Measurements from ENCODE around the gene FILIP1L. TPM values are rescaled to one million over a fixed set of nuclear protein-coding genes. Genes with fewer than 3 reads are reported as not detected.

FILIP1L gene
- total and polyA plus RNA-seq, 2 of the 13 experiments (the other 11 are each of a cell fraction or from before 2014, with no cell fraction given) = 8.1 to 187 TPM

DNA sequence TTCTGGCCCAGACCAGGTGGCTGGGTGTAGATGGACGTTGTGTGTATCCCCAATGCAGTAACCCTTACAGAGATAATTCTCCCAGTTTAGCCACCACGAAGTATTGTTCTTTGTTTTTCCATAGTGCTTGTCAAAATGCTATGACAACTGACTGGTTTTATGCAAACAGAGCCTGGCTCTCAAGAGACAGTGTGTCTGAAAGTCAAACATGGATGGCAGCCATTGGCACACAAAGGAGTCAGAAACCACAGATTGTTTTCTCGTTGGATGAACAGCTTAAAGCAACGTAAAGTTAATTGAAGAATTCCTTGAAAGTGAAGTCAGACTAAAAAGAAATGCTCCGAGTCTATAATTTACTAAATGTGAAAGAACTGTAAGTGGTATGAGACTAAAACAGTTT lies 91.2 kb downstream of the FILIP1L start:
- Histone ChIP-seq H2AFZ (ENCODE audit: low read length) (peak overlapping the region; percentile 8), H3K4me2 (ENCODE audit: low read depth, low read length) (peak overlapping the region; percentile 28; the same call in 1 of the 2 replicates), H3K9me3 (ENCODE audit: low read length) (no peaks in the 10 kb centered on the region), H3K79me2 (ENCODE audit: insufficient read depth, low read length) (no peaks in the 10 kb centered on the region), H3K4me3 (replicated peaks in 1 of 3; ENCODE audit: insufficient read depth in 1 of 3, low read depth in 2 of 3, low read length in 3 of 3) (no peak overlapping the region), H3K4me1 (ENCODE audit: insufficient read depth, low read length) (peaks cover 34% of the 10 kb centered on the region), H3K27me3 (ENCODE audit: control insufficient read depth in 1 of 2, insufficient read depth in 2 of 2, low read length in 2 of 2) (no peaks in the 10 kb centered on the region), H3K36me3 (replicated peaks in 1 of 2; ENCODE audit: control insufficient read depth in 1 of 2, insufficient read depth in 2 of 2, low read length in 2 of 2) (no peaks in the 10 kb centered on the region; a peak in 1 of 5 replicates), H4K20me1 (ENCODE audit: insufficient read depth, low read length) (no peaks in the 10 kb centered on the region), H3K27ac (ENCODE audit: extremely low read length, insufficient read depth, low read length) (peak overlapping the region; percentile 64), H3K9ac (ENCODE audit: insufficient read depth, low read depth, low read length) (peak overlapping the region; percentile 15)
- peak; percentile 93 for ATAC-seq
- POLR2A ChIA-PET = interaction anchor here (1.0 to 1.3 kb wide), 2 partner anchors 19 to 53 kb away, joined by 3 read pairs; no protein-coding TSS in a partner anchor
- in situ Hi-C loops (cut with HindIII; ENCODE audit: extremely low pct_ligation_motif_present, low pct_unique_long_range_greater_than_20kb) = no loop called here
- no TSS peak for BruUV-seq (replicated peaks)
- FAIRE-seq = peak; percentile 63
- CTCF ChIA-PET (ENCODE audit: low intra/inter-chr PET ratio, low total read pairs) = no interaction called here
- peak; percentile 93 for DNase-seq (ENCODE audit: low spot score)
- intact Hi-C loops (cut with micrococcal nuclease; ENCODE audit: unreplicated experiment) = no loop called here
- 23% methylated on average over 5 of the region's 5 CpGs for WGBS (ENCODE audit: low lambda C conversion rate)
- TF ChIP-seq SOX6 (IDR thresholded peaks at IDR 0.05) (no peak), SOX6 (CRISPR knock-in tag; IDR thresholded peaks at IDR 0.05) (peak; percentile 57; the same call in 1 of the 2 replicates), FOXA3 (CRISPR knock-in tag; IDR thresholded peaks at IDR 0.05) (0 out of 2 replicates have a peak, but pooled peaks have one; percentile 21), STAG1 (CRISPR knock-in tag; IDR thresholded peaks at IDR 0.05) (0 out of 2 replicates have a peak, but pooled peaks have one; percentile 3), ZNF256 (CRISPR knock-in tag; conservative IDR thresholded peaks at IDR 0.05) (no peak), BCL6 (CRISPR knock-in tag; IDR thresholded peaks at IDR 0.05) (peak; percentile 72), IRF1 (CRISPR knock-in tag; IDR thresholded peaks at IDR 0.05; ENCODE audit: low read depth) (no peak), ZNF331 (CRISPR knock-in tag; IDR thresholded peaks at IDR 0.05) (peak; percentile 70; the same call in 1 of the 2 replicates), GATAD2A (CRISPR knock-in tag; IDR thresholded peaks at IDR 0.05) (peak; percentile 48), HNF4A (CRISPR knock-in tag; IDR thresholded peaks at IDR 0.05) (0 out of 2 replicates have a peak, but pooled peaks have one; percentile 4), NFYC (CRISPR knock-in tag; IDR thresholded peaks at IDR 0.05) (no peak), SIX1 (CRISPR knock-in tag; IDR thresholded peaks at IDR 0.05; ENCODE audit: borderline replicate concordance) (no peak), SOX5 (CRISPR knock-in tag; IDR thresholded peaks at IDR 0.05; ENCODE audit: borderline replicate concordance) (peak; percentile 51; the same call in 1 of the 2 replicates), BHLHE40 (IDR thresholded peaks at IDR 0.05; ENCODE audit: low read length) (no peak), SOX13 (IDR thresholded peaks at IDR 0.05) (no peak), SOX13 (CRISPR knock-in tag; conservative IDR thresholded peaks at IDR 0.05 in 1 of 2, IDR thresholded peaks at IDR 0.05 in 1 of 2) (peak in 1 of 2 experiments; percentile 88; a peak in 2 of 4 replicates), YY1 (IDR thresholded peaks at IDR 0.05; ENCODE audit: insufficient read depth, insufficient replicate concordance, low read depth, low read length) (peak; percentile 43), HMG20A (CRISPR knock-in tag; IDR thresholded peaks at IDR 0.05; ENCODE audit: borderline replicate concordance) (no peak), FOXA1 (IDR thresholded peaks at IDR 0.05) (no peak), FOXA1 (CRISPR knock-in tag; IDR thresholded peaks at IDR 0.05) (peak; percentile 64), RFX1 (IDR thresholded peaks at IDR 0.05) (peak; percentile 68), ZNF292 (CRISPR knock-in tag; IDR thresholded peaks at IDR 0.05; ENCODE audit: borderline replicate concordance, low read depth) (peak; percentile 37; the same call in 1 of the 2 replicates), SKI (IDR thresholded peaks at IDR 0.05; ENCODE audit: partially characterized antibody) (peak; percentile 28), ZFP37 (CRISPR knock-in tag; IDR thresholded peaks at IDR 0.05; ENCODE audit: borderline replicate concordance) (no peak)
- TF ChIP-seq, protein P1, sequence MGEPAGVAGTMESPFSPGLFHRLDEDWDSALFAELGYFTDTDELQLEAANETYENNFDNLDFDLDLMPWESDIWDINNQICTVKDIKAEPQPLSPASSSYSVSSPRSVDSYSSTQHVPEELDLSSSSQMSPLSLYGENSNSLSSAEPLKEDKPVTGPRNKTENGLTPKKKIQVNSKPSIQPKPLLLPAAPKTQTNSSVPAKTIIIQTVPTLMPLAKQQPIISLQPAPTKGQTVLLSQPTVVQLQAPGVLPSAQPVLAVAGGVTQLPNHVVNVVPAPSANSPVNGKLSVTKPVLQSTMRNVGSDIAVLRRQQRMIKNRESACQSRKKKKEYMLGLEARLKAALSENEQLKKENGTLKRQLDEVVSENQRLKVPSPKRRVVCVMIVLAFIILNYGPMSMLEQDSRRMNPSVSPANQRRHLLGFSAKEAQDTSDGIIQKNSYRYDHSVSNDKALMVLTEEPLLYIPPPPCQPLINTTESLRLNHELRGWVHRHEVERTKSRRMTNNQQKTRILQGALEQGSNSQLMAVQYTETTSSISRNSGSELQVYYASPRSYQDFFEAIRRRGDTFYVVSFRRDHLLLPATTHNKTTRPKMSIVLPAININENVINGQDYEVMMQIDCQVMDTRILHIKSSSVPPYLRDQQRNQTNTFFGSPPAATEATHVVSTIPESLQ (CRISPR knock-in tag; conservative IDR thresholded peaks at IDR 0.05) = no peak
- TF ChIP-seq, protein P2, sequence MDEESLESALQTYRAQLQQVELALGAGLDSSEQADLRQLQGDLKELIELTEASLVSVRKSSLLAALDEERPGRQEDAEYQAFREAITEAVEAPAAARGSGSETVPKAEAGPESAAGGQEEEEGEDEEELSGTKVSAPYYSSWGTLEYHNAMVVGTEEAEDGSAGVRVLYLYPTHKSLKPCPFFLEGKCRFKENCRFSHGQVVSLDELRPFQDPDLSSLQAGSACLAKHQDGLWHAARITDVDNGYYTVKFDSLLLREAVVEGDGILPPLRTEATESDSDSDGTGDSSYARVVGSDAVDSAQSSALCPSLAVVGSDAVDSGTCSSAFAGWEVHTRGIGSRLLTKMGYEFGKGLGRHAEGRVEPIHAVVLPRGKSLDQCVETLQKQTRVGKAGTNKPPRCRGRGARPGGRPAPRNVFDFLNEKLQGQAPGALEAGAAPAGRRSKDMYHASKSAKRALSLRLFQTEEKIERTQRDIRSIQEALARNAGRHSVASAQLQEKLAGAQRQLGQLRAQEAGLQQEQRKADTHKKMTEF (CRISPR knock-in tag; IDR thresholded peaks at IDR 0.05) = no peak

Data from HepG2 (cell line).